ENCODE data around the gene SLIT1. TPM values are rescaled to one million over a fixed set of nuclear protein-coding genes. Genes with fewer than 3 reads are reported as not detected.

SLIT1 gene
- total RNA-seq, 2 experiments from 2014 or later, result 0.13 to 1.0 TPM

DNA sequence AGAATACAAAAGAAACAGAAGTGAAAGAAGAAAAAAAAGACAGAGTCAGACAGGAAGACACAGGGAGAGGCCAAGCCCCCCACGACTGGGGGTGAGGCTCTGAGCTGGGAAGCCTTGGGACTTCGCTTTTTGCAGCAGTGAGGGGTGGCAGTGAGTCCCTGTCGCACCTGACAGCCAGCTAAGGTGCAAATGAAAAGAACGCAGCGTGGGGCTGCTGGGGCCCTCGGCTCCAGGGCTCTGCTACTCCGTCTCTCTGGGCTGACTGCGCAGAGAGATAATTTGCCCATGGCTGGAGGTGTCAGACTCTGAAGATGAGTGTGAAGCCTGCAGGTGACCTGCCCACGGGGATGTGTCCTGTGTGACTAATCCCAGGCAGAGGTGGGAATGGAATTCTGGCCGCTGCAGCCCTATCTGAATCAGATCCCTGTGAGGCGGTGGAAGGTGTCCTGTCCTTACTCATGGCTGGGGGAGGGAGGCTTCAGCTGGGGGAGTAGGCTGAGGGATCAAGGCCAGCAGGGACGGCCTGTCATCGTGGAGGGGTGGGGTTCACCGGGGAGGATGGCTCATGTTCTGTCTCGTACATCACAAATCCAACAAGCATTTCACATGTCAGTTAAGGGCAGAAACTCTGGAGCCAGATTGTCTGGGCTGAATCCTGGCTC is 96.4 kb downstream of the SLIT1 start:
- Histone ChIP-seq H3K79me2 (ENCODE audit: insufficient read depth, low read depth, low read length) (no peaks in the 10 kb centered on the region), H3K4me1 (ENCODE audit: insufficient read depth, low read length, poor library complexity, severe bottlenecking) (no peaks in the 10 kb centered on the region), H3K36me3 (ENCODE audit: insufficient read depth, low read length) (no peaks in the 10 kb centered on the region), H2AFZ (ENCODE audit: low read length) (no peak overlapping the region), H3K27ac (ENCODE audit: low read depth, low read length, poor library complexity, severe bottlenecking) (no peak overlapping the region), H3K9me2 (ENCODE audit: insufficient read depth, low read length) (no peaks in the 10 kb centered on the region), H4K20me1 (ENCODE audit: insufficient read depth, low read length) (no peaks in the 10 kb centered on the region), H3K4me3 (ENCODE audit: low read depth, low read length, poor library complexity, severe bottlenecking) (no peak overlapping the region), H3K9me3 (ENCODE audit: low read length) (no peaks in the 10 kb centered on the region), H3K4me2 (ENCODE audit: low read length) (no peak overlapping the region)
- BruUV-seq (replicated peaks), result no TSS peak
- DNase-seq (ENCODE audit: low spot score), result no peak
- no peak for TF ChIP-seq EZH2phosphoT487 (IDR thresholded peaks at IDR 0.05; ENCODE audit: borderline replicate concordance, low read depth, low read length)
- TF ChIP-seq, protein P1, sequence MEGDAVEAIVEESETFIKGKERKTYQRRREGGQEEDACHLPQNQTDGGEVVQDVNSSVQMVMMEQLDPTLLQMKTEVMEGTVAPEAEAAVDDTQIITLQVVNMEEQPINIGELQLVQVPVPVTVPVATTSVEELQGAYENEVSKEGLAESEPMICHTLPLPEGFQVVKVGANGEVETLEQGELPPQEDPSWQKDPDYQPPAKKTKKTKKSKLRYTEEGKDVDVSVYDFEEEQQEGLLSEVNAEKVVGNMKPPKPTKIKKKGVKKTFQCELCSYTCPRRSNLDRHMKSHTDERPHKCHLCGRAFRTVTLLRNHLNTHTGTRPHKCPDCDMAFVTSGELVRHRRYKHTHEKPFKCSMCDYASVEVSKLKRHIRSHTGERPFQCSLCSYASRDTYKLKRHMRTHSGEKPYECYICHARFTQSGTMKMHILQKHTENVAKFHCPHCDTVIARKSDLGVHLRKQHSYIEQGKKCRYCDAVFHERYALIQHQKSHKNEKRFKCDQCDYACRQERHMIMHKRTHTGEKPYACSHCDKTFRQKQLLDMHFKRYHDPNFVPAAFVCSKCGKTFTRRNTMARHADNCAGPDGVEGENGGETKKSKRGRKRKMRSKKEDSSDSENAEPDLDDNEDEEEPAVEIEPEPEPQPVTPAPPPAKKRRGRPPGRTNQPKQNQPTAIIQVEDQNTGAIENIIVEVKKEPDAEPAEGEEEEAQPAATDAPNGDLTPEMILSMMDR (conservative IDR thresholded peaks at IDR 0.05; ENCODE audit: low read length), result no peak
- intact Hi-C loops (cut with micrococcal nuclease; ENCODE audit: unreplicated experiment), result no loop called here
- ChIA-PET CTCF (ENCODE audit: unreplicated experiment) (no interaction called here), POLR2A (no interaction called here)

DNA sequence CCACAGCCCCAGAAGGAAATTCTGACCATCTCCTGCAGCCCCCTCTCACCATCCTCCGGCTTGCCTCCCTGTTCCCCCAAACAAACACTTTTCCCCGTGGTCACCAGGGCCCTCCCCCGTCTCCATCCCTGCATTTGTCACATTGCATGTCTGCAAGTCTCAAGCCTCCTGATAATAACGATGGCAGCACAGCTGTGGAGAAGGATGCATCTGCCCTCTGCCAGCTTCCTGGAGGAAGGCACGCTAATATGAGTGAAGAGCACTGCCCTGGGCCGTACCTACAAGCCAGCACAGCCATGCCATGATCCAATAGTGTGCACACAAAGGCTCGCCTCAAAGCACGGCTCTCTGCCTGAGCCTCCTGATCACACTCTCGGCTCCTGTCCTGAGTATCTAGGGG is 98.5 kb downstream of the SLIT1 start:
- no TSS peak for BruUV-seq (replicated peaks)
- H3K9me3 ChIP-seq (ENCODE audit: low read length), result no peaks in the 10 kb centered on the region
- ChIA-PET POLR2A (interaction anchor here (0.6 kb wide), 1 partner anchor 123 kb away, joined by 3 read pairs; no protein-coding TSS in a partner anchor), CTCF (ENCODE audit: unreplicated experiment) (no interaction called here)
- H3K79me2 ChIP-seq (ENCODE audit: insufficient read depth, low read depth, low read length), result no peaks in the 10 kb centered on the region
- no peak overlapping the region for H2AFZ ChIP-seq (ENCODE audit: low read length)
- no peak overlapping the region for H3K4me3 ChIP-seq (ENCODE audit: low read depth, low read length, poor library complexity, severe bottlenecking)
- H3K4me2 ChIP-seq (ENCODE audit: low read length), result no peak overlapping the region
- H3K36me3 ChIP-seq (ENCODE audit: insufficient read depth, low read length), result no peaks in the 10 kb centered on the region
- H4K20me1 ChIP-seq (ENCODE audit: insufficient read depth, low read length), result no peaks in the 10 kb centered on the region
- H3K9me2 ChIP-seq (ENCODE audit: insufficient read depth, low read length), result no peaks in the 10 kb centered on the region
- no peaks in the 10 kb centered on the region for H3K4me1 ChIP-seq (ENCODE audit: insufficient read depth, low read length, poor library complexity, severe bottlenecking)
- DNase-seq (ENCODE audit: low spot score), result no peak
- TF ChIP-seq EZH2phosphoT487 (IDR thresholded peaks at IDR 0.05; ENCODE audit: borderline replicate concordance, low read depth, low read length), result no peak
- TF ChIP-seq, protein P1 (conservative IDR thresholded peaks at IDR 0.05; ENCODE audit: low read length), result no peak
- no peak overlapping the region for H3K27ac ChIP-seq (ENCODE audit: low read depth, low read length, poor library complexity, severe bottlenecking)
- intact Hi-C loops (cut with micrococcal nuclease; ENCODE audit: unreplicated experiment), result no loop called here

DNA sequence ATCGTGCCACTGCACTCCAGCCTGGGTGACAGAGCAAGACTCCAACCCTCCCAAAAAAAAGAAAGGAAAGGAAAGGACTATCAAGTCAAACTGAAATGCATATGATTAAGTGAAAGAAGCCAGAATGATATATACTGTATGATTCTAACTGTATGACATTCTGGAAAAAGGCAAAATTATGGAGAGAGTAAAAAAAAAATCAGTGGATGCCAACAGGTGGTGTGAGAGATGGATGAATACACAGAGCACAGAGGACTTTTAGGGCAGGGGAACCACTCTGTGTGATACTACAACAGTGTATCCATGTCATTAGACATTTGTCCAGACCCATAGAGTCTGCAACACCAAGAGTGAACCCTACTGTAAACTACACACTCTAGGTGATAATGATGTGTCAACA is 99.2 kb downstream of the SLIT1 start:
- TF ChIP-seq EZH2phosphoT487 (IDR thresholded peaks at IDR 0.05; ENCODE audit: borderline replicate concordance, low read depth, low read length), result no peak
- TF ChIP-seq, protein P1 (conservative IDR thresholded peaks at IDR 0.05; ENCODE audit: low read length), result no peak
- BruUV-seq (replicated peaks), result no TSS peak
- H3K4me3 ChIP-seq (ENCODE audit: low read depth, low read length, poor library complexity, severe bottlenecking), result no peak overlapping the region
- H3K36me3 ChIP-seq (ENCODE audit: insufficient read depth, low read length), result no peaks in the 10 kb centered on the region
- H3K79me2 ChIP-seq (ENCODE audit: insufficient read depth, low read depth, low read length), result no peaks in the 10 kb centered on the region
- ChIA-PET CTCF (ENCODE audit: unreplicated experiment) (no interaction called here), POLR2A (no interaction called here)
- H3K9me2 ChIP-seq (ENCODE audit: insufficient read depth, low read length), result no peaks in the 10 kb centered on the region
- H3K4me1 ChIP-seq (ENCODE audit: insufficient read depth, low read length, poor library complexity, severe bottlenecking), result no peaks in the 10 kb centered on the region
- H3K9me3 ChIP-seq (ENCODE audit: low read length), result no peaks in the 10 kb centered on the region
- no peak overlapping the region for H3K27ac ChIP-seq (ENCODE audit: low read depth, low read length, poor library complexity, severe bottlenecking)
- DNase-seq (ENCODE audit: low spot score), result no peak
- H2AFZ ChIP-seq (ENCODE audit: low read length), result no peak overlapping the region
- H3K4me2 ChIP-seq (ENCODE audit: low read length), result no peak overlapping the region
- H4K20me1 ChIP-seq (ENCODE audit: insufficient read depth, low read length), result no peaks in the 10 kb centered on the region
- intact Hi-C loops (cut with micrococcal nuclease; ENCODE audit: unreplicated experiment), result no loop called here
